ENCODE data around the gene ZBED4. TPM values are rescaled to one million over a fixed set of nuclear protein-coding genes. Genes with fewer than 3 reads are reported as not detected.

ZBED4 gene, protein sequence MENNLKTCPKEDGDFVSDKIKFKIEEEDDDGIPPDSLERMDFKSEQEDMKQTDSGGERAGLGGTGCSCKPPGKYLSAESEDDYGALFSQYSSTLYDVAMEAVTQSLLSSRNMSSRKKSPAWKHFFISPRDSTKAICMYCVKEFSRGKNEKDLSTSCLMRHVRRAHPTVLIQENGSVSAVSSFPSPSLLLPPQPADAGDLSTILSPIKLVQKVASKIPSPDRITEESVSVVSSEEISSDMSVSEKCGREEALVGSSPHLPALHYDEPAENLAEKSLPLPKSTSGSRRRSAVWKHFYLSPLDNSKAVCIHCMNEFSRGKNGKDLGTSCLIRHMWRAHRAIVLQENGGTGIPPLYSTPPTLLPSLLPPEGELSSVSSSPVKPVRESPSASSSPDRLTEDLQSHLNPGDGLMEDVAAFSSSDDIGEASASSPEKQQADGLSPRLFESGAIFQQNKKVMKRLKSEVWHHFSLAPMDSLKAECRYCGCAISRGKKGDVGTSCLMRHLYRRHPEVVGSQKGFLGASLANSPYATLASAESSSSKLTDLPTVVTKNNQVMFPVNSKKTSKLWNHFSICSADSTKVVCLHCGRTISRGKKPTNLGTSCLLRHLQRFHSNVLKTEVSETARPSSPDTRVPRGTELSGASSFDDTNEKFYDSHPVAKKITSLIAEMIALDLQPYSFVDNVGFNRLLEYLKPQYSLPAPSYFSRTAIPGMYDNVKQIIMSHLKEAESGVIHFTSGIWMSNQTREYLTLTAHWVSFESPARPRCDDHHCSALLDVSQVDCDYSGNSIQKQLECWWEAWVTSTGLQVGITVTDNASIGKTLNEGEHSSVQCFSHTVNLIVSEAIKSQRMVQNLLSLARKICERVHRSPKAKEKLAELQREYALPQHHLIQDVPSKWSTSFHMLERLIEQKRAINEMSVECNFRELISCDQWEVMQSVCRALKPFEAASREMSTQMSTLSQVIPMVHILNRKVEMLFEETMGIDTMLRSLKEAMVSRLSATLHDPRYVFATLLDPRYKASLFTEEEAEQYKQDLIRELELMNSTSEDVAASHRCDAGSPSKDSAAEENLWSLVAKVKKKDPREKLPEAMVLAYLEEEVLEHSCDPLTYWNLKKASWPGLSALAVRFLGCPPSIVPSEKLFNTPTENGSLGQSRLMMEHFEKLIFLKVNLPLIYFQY
- 10 to 100 TPM; 10.1 to 23.2 (median 16.1) TPM for total RNA-seq
- polyA plus RNA-seq, result 1 to 10 TPM; 2.9 to 5.3 (median 3.5) TPM
- long read RNA-seq, donor 1, full-length matches to known transcripts, result 3 of 3 reads
- long read RNA-seq, donor 1, partial matches to known transcripts, result 0 of 3 reads
- long read RNA-seq, donor 1, other reads (novel, unspliced or antisense), result 0 of 3 reads
- long read RNA-seq, donor 2, full-length matches to known transcripts, result 3 of 3 reads
- long read RNA-seq, donor 2, partial matches to known transcripts, result 0 of 3 reads
- long read RNA-seq, donor 2, other reads (novel, unspliced or antisense), result 0 of 3 reads

- WGBS, 5 donors, result 0 to 3% (median 1%) methylated on average over 34 to 127 of the region's 127 CpGs
- Histone ChIP-seq H3K27me3 (replicated peaks in 1 of 7) (peaks cover 2 to 26% (median 24%) of the 10 kb centered on the region in 7 donors), H3K36me3 (no peaks in the 10 kb centered on the region), H3K9me3 (no peaks in the 10 kb centered on the region), H3K4me1 (peaks cover 24 to 81% (median 59%) of the 10 kb centered on the region in 6 donors), H3K27ac (peak within 1 kb of the TSS; percentile 81 to 97 (median 94)), H3K4me3 (peak within 1 kb of the TSS; percentile 54 to 76 (median 67))
- TF ChIP-seq POLR2AphosphoS5 (IDR thresholded peaks at IDR 0.05), result peak; percentile 87 to 93 (median 90)
- TF ChIP-seq POLR2A (IDR thresholded peaks at IDR 0.05), result peak in 2 of 3 donors; percentile 40 to 56
- peak in 3 of 11 experiments; percentile 15 to 33 (median 33) for TF ChIP-seq CTCF (IDR thresholded peaks at IDR 0.05 in 8 of 11, conservative IDR thresholded peaks at IDR 0.05 in 3 of 11)
- intact Hi-C loops (cut with DNase I; ENCODE audit: low total_unique reads), result no loop called here
- peak; percentile 100 for DNase-seq
Measured at GRCh38 chr22:49852898-49853894, at the start of gene ZBED4. ZBED4 (plus strand) TSS chr22:49853844; CDS start chr22:49883663, 29,819 bp downstream.

DNA sequence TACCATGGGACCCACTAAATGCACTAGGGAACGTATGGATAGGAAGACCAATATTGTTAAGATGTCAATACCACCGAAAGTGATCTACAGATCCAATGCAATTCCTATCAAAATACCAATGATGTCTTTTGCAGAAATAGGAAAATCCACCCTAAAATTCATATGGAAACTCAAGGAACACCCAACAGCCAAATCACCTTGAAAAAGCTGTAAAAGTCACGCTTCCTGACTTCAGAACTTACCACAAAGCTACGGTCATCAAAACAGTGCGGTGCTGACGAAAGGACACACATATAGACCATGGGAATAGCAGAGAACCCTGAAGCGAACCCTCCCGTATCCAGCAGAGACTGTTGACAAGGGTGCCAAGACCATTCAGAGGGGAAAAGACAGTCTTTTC lies 46.5 kb upstream of the ZBED4 start:
- intact Hi-C loops (cut with DNase I; ENCODE audit: low total_unique reads), result no loop called here
- 95 to 97% (median 96%) methylated on average over 8 of the region's 8 CpGs for WGBS, 5 donors
- H3K9me3 ChIP-seq, result no peaks in the 10 kb centered on the region
- DNase-seq, result no peak
- H3K36me3 ChIP-seq, result peaks cover 0 to 51% (median 18%) of the 10 kb centered on the region in 6 donors
- peaks cover 12 to 96% (median 67%) of the 10 kb centered on the region in 6 donors for H3K4me1 ChIP-seq
- H3K27me3 ChIP-seq (replicated peaks in 1 of 7), result no peaks in the 10 kb centered on the region
- TF ChIP-seq POLR2AphosphoS5 (IDR thresholded peaks at IDR 0.05), result no peak
- TF ChIP-seq POLR2A (IDR thresholded peaks at IDR 0.05), result no peak
- TF ChIP-seq CTCF (IDR thresholded peaks at IDR 0.05 in 8 of 11, conservative IDR thresholded peaks at IDR 0.05 in 3 of 11), result no peak
- peak overlapping the region in 1 of 8 donors; percentile 61 for H3K27ac ChIP-seq
- H3K4me3 ChIP-seq, result no peak overlapping the region

Data from spleen (tissue), 13 donors.